Measurements from ENCODE around the gene CLASRP. TPM values are rescaled to one million over a fixed set of nuclear protein-coding genes. Genes with fewer than 3 reads are reported as not detected.
A peak's percentile ranks its signal among the peaks of the same experiment; 100 is the strongest.

CLASRP gene
- total RNA-seq, 4 donors from 2014 or later: 48.2 to 96.8 (median 95.0) TPM

DNA sequence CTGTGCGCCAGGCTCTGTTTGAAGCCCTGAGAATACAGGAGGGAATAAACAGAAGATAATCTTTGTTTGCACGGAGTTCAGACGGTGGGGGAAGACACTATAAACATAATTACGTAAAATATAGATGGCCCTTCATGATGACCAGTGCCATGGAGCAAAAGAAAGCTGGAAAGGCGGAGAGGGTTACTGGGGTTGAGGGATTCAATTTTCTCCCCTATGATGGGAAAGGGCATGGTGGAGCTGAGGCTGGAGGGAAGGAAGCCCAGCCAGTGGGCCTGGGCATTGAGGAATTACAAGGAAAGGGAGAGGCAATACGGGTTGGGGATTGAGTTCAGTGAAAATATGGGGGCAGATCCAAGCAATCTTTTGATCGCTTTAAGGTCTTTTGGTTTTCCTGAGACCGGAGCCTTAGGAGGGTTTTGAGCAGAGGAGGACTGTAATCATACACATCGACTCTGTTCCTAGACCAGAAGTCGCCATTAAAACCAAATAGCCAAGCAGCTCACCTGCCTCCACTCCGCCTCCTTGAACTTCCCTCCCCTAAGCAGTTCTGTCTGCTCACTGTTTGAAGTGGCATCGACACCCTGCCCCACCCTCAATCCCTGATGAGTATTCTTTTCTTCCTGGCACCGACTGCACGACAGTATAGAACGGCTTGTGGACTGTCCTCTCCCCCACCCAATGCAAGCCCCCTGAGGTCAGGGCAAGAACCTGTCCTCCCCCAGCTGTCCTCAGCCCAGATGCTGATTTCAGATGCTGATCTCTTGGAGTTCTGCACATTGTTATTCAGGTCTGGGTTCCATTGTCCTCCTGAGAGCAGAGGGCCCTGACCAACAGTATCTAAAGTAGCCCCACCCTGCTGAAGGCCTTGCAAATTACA lies 38.2 kb downstream of the CLASRP start:
- H3K4me3 ChIP-seq (replicated peaks in 1 of 3): no peak overlapping the region
- no peaks in the 10 kb centered on the region for H3K36me3 ChIP-seq
- no peak for TF ChIP-seq POLR2A (IDR thresholded peaks at IDR 0.05)
- TF ChIP-seq, protein P1, sequence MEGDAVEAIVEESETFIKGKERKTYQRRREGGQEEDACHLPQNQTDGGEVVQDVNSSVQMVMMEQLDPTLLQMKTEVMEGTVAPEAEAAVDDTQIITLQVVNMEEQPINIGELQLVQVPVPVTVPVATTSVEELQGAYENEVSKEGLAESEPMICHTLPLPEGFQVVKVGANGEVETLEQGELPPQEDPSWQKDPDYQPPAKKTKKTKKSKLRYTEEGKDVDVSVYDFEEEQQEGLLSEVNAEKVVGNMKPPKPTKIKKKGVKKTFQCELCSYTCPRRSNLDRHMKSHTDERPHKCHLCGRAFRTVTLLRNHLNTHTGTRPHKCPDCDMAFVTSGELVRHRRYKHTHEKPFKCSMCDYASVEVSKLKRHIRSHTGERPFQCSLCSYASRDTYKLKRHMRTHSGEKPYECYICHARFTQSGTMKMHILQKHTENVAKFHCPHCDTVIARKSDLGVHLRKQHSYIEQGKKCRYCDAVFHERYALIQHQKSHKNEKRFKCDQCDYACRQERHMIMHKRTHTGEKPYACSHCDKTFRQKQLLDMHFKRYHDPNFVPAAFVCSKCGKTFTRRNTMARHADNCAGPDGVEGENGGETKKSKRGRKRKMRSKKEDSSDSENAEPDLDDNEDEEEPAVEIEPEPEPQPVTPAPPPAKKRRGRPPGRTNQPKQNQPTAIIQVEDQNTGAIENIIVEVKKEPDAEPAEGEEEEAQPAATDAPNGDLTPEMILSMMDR (IDR thresholded peaks at IDR 0.05): no peak
- intact Hi-C loops (cut with DNase I): no loop called here
- no peak overlapping the region for H3K27ac ChIP-seq
- WGBS, 2 donors: 77 to 83% methylated on average over 15 of the region's 15 CpGs
- no peaks in the 10 kb centered on the region for H3K27me3 ChIP-seq
- no peak for DNase-seq
- H3K9me3 ChIP-seq: no peaks in the 10 kb centered on the region
- peaks cover 12 to 37% of the 10 kb centered on the region in 2 donors for H3K4me1 ChIP-seq

DNA sequence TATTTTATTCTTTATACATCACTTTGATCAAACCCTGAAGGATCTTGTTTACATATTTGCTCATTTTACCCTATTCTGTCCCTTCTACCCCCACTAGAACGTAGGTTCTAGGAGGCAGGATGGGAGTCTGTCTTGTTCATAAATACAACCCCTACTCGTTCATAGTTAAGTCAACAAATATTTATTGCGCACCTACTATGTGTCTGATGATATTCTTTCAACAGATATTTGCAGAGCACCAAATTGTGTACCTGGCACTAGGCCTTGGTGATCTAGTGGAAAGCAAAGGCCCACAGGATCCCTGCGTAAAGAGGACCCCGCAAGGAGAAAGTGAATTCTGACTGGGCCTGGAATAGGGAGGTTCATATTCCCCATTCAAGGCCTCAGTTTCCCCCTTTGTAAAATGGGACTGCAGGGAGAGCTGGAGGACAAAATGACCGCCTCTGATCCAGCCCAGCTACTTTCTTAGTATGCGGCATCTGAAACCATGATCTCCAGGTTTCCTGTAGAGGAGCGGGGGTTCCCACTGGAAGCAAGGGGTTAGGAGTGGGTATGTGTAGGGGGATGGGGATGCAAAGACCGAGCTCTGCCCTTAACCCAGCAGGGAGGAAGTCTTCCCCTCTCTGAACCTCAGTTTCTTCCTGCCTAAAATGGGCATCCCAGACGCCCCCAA lies 39.7 kb downstream of the CLASRP start:
- intact Hi-C loops (cut with DNase I): no loop called here
- TF ChIP-seq POLR2A (IDR thresholded peaks at IDR 0.05): no peak
- TF ChIP-seq, protein P1 (IDR thresholded peaks at IDR 0.05): no peak
- no peaks in the 10 kb centered on the region for H3K27me3 ChIP-seq
- DNase-seq: no peak
- H3K4me3 ChIP-seq (replicated peaks in 1 of 3): peak overlapping the region in 2 of 3 donors; percentile 83 to 94
- 52 to 57% methylated on average over 10 of the region's 10 CpGs for WGBS, 2 donors
- H3K27ac ChIP-seq: no peak overlapping the region
- H3K4me1 ChIP-seq: peaks cover 12 to 37% of the 10 kb centered on the region in 2 donors
- H3K36me3 ChIP-seq: no peaks in the 10 kb centered on the region
- H3K9me3 ChIP-seq: no peaks in the 10 kb centered on the region

DNA sequence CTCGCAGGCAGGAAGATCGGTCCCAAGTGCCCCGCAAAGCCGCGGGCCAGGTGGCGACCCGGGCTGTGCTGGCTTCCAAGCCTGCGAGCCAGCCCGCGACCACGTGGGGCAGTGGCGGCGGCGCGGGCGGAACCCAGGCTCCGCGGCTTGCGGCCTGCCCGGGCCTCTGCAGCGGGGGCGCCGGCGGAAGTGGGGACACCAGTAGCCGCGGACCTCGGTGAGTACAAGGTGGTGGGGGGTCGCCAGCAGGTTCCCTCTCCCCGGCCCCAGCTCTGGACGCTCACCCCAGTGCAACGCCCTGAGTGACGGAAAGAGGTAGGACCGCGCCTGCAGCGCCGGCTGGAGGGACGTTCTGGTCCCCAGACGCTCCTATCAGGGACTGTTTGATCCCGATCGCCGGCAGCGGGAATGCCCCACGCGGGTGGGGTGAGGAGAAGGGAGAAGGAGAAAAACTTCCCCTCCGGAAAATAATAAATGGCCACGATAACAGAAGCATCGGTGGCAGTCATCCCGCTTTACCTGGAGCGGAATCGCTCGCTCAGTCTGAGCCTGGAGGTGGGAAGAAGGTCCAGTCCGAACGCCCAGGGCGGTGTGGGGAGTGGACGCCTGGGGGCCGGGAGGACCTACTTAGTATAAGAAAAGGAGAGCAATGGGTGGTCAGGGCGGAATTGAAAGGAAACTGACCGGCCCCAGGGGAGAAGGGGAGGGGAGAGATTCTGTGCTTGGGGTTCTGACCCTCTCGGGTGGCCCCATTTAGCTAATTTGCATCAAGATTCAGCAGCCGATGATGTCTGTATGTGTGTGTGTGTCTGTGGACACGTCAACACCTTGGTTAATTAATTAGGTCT lies 40.4 kb downstream of the CLASRP start, which contains the start of gene GEMIN7:
TSS of gene GEMIN7 (plus strand) at position 198 of the 848 bp plus-strand sequence. CDS start 10,855 bp downstream, outside the sequence.
- no peaks in the 10 kb centered on the region for H3K36me3 ChIP-seq
- H3K27ac ChIP-seq: peak within 1 kb of the TSS in 1 of 3 donors; percentile 42
- TF ChIP-seq POLR2A (IDR thresholded peaks at IDR 0.05): peak in 1 of 2 donors; percentile 38
- TF ChIP-seq, protein P1 (IDR thresholded peaks at IDR 0.05): peak in 1 of 6 experiments; percentile 8
- 0% methylated on average over 38 to 55 of the region's 61 CpGs for WGBS, 2 donors
- no peaks in the 10 kb centered on the region for H3K9me3 ChIP-seq
- H3K4me3 ChIP-seq (replicated peaks in 1 of 3): peak within 1 kb of the TSS; percentile 63 to 94 (median 83)
- DNase-seq: peak; percentile 72 to 74
- peaks cover 12 to 37% of the 10 kb centered on the region in 2 donors for H3K4me1 ChIP-seq
- intact Hi-C loops (cut with DNase I): no loop called here
- H3K27me3 ChIP-seq: no peaks in the 10 kb centered on the region

DNA sequence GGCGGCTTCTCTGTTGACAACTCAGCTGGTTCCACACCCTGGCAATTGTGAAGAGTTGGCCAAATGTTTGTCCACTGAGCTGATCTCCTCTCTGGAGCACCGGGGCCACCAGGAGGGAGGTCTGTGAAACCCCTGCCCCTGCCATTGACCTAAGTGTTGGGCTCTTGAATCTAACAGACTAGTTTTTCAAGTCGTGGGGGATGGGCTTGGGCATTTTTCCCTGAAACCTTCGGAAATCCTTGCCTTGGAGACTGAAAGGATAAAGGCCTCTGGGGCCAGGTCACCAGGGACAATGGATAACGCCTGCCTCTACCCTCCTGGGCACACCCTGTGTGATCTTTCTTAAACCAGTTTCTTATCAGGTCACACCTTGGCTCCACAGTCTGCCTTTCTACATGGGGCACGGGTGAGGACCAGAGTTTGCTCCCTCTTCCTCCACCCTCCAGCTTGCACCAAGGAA lies 41.1 kb downstream of the CLASRP start:
- WGBS, 2 donors: 9 to 11% methylated on average over 4 to 6 of the region's 6 CpGs
- intact Hi-C loops (cut with DNase I): no loop called here
- no peaks in the 10 kb centered on the region for H3K27me3 ChIP-seq
- H3K9me3 ChIP-seq: no peaks in the 10 kb centered on the region
- no peak overlapping the region for H3K27ac ChIP-seq
- TF ChIP-seq, protein P1 (IDR thresholded peaks at IDR 0.05): no peak
- peak overlapping the region; percentile 63 to 94 (median 83) for H3K4me3 ChIP-seq (replicated peaks in 1 of 3)
- DNase-seq: no peak
- H3K4me1 ChIP-seq: peaks cover 12 to 36% of the 10 kb centered on the region in 2 donors
- H3K36me3 ChIP-seq: no peaks in the 10 kb centered on the region
